Measurements from ENCODE around the gene PRM1.
"Not testable (repeated sequence)": the region's sequence is repeated elsewhere in the genome, so short reads cannot be mapped to it uniquely, and the experiment has no call there.

Gene PRM1

DNA sequence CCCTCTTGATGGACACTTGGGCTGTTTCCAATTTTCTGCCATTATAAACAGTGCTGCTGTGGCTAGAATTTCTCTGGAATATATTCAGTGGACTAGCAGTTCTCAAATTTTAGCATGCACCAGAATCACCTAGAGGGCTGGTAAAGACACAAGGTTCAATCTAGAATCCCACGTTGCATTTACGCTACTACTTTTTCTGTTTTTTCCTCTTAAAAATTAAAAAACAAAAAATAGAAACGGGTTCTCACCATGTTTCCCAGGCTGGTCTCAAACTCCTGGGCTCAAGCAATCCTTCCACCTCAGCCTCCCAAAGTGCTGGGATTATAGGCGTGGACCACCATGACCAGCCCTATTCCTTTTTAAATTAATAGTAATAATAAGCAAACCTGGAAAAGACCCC lies 14.5 kb upstream of the PRM1 start:
- DNase-seq (ENCODE audit: low read depth): no peak
- TF ChIP-seq, protein P1, sequence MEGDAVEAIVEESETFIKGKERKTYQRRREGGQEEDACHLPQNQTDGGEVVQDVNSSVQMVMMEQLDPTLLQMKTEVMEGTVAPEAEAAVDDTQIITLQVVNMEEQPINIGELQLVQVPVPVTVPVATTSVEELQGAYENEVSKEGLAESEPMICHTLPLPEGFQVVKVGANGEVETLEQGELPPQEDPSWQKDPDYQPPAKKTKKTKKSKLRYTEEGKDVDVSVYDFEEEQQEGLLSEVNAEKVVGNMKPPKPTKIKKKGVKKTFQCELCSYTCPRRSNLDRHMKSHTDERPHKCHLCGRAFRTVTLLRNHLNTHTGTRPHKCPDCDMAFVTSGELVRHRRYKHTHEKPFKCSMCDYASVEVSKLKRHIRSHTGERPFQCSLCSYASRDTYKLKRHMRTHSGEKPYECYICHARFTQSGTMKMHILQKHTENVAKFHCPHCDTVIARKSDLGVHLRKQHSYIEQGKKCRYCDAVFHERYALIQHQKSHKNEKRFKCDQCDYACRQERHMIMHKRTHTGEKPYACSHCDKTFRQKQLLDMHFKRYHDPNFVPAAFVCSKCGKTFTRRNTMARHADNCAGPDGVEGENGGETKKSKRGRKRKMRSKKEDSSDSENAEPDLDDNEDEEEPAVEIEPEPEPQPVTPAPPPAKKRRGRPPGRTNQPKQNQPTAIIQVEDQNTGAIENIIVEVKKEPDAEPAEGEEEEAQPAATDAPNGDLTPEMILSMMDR (conservative IDR thresholded peaks at IDR 0.05; ENCODE audit: low read depth, low read length): no peak
- no peak overlapping the region for H3K4me3 ChIP-seq (ENCODE audit: low read length)

DNA sequence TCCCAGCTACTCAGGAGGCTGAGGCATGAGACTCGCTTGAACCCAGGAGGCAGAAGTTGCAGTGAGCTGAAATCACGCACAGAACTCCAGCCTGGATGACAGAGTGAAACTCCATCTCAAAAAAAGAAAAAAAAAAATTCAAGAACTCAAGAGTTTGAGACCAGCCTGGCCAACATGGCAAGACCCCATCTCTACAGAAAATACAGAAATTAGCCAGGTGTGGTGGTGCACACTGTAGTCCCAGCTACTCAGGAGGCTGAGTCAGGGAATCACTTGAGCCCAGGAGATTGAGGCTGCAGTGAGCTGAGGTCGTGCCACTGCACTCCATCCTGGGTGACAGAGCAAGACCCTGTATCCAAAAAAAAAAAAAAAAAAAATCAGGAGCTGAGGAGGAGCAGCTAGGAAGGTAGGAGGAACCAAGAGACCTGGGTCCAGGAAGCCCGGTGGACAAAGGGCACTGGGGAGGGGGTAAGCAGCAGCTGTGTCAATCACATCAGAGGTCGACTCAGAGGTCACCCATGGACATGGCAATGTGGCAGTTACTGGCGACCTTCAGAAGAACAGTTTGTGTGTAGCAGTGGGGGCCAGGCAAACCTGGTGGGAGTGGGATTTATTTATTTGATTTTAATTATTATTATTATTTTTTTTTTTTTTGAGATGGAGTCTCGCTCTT lies 11.1 kb upstream of the PRM1 start:
- no peak for DNase-seq (ENCODE audit: low read depth)

DNA sequence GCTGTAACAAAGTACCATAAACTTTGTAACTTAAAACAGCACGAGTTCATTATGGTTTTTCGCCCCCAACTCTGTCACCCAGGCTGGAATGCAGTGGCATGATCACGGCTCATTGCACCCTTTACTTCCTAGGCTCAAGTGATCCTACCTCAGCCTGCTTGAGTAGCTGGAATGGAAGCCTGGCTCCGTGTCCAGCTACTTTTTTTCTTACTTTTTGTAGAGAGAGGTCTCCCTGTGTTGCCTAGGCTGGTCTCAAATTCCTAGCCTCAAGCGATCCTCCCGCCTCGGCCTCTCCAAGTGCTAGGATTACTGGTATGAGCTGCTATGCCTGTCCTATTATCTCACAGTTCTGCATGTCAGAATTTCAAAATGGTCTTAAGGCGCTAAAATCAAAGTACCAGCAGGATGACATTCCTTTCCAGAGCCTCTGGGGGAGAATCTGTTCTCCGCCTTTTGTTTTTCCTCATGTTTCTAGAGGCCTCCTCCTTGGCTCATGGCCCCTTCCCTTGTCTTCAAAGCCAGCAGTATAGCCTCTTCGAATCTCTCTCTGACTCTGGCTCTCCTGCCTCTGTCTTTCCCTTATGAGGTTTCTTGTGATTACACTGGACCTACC lies 10.1 kb upstream of the PRM1 start:
- no peak for DNase-seq (ENCODE audit: low read depth)
- no peak overlapping the region for H3K4me3 ChIP-seq (ENCODE audit: low read length)
- TF ChIP-seq, protein P1 (conservative IDR thresholded peaks at IDR 0.05; ENCODE audit: low read depth, low read length): no peak

More for the DNA sequence above, 11.1 kb upstream of the PRM1 start:
- TF ChIP-seq, protein P1 (conservative IDR thresholded peaks at IDR 0.05; ENCODE audit: low read depth, low read length): no peak
- no peak overlapping the region for H3K4me3 ChIP-seq (ENCODE audit: low read length)

DNA sequence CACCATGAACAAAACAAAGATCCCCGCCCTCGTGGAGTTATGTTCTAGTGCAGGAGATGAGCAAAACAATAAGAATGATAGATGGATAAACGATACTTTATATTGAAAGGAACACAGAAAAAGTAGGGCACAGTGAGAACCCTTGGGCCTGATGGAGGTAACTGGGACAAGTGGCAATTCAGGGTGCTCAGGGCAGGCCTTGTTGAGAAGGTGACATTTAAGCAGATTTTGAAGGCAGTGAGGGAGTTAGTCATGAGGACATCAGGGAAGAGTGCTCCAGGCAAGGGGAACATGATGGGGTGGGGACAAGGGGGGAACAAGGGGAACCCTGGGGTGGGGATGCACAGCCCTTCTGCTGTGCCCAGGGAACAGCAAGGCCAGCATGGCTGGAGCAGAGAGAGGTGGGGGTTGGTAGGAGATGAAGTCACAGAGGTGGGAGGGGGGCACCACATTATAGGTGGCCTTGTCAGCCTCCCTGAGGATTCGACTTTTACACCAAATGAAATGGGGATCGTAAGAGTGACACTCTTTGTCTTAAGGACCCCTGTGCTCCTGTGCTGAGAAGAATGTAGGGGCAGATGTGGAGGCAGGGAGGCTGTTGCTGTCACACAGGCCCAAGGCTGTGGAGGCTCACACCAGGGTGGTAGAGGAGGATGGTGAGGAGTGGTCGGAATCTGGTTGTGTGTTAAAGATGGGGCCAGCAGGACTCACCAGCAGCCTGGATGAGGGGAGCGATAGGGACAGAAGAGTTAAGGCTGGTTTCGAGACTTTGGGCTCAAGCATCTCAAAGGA lies 9.2 kb upstream of the PRM1 start:
- DNase-seq (ENCODE audit: low read depth): no peak
- TF ChIP-seq, protein P1 (conservative IDR thresholded peaks at IDR 0.05; ENCODE audit: low read depth, low read length): no peak
- H3K4me3 ChIP-seq (ENCODE audit: low read length): no peak overlapping the region

DNA sequence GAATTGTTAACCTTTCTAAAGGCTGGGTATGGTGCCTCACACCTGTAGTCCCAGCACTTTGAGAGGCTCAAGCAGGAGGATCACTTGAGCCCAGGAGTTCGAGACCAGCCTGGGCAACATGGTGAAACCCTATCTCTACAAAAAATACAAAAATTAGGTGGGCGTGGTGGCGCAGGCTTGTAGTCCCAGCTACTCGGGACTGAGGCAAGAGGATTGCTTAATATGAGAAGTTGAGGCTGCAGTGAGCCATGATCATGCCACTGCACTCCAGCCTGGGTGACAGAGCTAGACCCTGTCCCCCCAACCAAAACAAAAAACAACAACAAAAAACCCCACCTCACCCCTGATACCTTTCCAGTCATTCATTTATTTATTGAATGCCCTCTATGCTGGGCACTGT lies 8.6 kb upstream of the PRM1 start:
- not testable (repeated sequence) for DNase-seq (ENCODE audit: low read depth); H3K4me3 ChIP-seq (ENCODE audit: low read length)

DNA sequence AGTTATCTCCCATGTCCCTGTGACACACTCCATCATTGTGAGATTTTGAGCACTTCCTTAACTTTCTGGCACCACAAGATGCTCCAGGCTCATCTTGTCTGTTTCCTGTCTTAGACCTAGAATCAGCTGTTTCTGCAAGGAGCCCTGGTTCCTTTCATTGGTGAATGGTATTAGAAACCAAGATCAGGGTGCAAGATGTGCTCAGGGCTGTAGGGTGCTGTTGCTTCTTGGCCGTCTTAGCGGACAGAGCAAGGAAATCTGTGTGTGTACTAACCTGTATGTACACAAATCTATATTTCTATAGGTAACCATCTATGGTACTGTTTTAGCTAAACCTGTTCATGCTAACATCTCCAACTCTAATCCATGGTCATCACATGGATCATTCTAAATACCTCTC lies 8.1 kb upstream of the PRM1 start:
- no peak overlapping the region for H3K4me3 ChIP-seq (ENCODE audit: low read length)
- DNase-seq (ENCODE audit: low read depth): no peak
- TF ChIP-seq, protein P1 (conservative IDR thresholded peaks at IDR 0.05; ENCODE audit: low read depth, low read length): no peak

DNA sequence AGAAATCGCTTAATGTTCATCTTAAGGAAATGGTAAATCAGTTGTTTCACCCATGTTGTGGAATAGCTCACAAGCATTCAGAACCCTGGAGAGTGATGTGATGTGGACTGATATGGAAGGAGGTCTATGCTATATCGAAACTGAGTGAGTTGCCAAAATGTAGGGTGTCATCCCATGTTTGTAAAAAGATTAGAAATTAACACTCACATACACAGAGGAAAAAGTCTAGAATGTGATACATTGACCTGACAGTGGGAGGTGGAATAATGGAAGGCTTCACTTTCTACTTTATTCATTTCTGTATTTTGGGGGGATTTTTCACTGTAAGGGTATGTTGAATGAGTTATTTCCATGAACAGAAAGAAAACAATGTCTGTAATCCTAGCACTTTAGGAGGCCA lies 4.7 kb upstream of the PRM1 start:
- H3K4me3 ChIP-seq (ENCODE audit: low read length): no peak overlapping the region
- DNase-seq (ENCODE audit: low read depth): no peak
- TF ChIP-seq, protein P1 (conservative IDR thresholded peaks at IDR 0.05; ENCODE audit: low read depth, low read length): no peak

Measured in retinal pigment epithelial cell (primary cell).